HG03460 (cell line): ENCODE results near the gene CCDC102A.
A peak's percentile ranks its signal among the peaks of the same experiment; 100 is the strongest.

Source experiments
- ATAC-seq: cut with Tn5 transposase; IDR thresholded peaks from one replicate; pipeline ENCODE4 v1.9.1; 2021; ENCODE audit not compliant: unreplicated experiment

CCDC102A gene

DNA sequence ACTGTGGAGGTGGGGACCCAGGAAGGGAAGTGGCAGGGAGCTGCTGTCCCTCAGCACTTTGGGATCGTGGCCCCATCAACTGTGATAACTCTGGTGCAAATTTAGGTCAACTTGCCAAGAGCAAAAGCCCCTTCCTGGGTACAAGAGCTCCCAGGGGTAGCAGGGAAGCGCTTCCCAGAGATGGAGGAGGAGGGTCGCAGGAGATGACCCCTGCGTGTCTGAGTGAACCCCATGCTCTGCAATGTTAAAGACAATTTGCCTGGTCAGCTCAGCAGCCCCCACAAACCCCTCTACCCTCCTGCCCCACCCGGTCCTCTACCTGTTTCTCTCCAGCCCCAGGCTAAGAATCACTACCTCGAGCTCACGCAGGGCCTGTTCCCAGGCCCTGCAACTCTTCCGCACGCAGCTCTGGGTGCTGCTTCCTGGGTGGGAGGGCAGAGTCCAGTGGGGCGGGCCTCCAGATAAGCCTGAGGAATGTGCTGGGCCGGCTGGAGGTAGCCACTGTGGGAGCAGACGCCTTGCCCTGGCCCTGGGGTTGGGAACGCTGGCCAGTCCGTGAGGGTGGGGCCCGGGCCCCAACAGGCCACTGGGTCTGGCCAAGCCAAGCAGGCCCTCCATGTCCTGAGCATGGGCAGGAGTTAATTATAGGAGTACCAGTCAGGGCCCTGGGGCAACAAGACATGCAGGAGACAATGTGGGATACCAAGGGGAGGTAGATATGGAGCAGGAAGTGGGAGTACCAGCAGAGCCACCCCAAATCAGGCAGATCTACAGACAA is 56.2 kb downstream of the CCDC102A start:
- ATAC-seq = no peak

DNA sequence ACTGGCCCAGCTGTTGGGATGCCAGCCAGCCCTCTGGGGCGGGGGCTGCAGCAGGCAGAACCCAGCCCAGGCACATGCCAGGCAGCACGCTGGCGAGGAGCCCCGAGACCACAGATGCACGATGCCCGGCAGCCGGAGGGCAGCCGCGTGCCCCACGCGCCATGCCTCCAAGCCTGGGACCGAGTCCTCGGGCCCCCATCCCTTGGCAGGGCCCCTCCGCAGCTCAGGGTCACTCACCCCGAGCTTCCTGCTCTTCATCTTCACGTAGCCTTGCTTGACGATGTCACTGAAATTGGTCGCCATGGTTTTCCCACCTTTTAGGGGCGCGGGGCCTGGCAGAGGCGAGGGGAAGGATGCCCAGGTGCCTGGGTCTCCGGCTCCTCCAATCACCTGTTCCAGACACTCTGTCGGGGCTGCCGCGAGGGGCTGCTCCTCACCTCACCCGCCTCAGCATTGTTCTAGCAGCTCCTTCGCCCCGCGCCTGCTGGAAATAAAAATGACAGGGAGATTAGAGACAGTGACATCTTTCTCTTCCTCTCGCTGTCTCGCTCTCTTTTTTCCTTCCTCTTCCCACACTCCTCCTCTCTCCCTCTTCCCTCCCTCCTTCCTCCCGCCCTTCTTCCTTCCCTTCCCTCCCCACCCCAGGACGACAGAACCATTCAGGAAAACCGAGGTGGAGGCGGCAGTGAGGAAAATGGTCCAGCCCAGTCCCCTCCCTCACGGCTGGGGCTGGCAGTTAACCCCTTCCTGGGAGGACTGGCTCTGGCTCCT is 57.0 kb downstream of the CCDC102A start:
- no peak for ATAC-seq

DNA sequence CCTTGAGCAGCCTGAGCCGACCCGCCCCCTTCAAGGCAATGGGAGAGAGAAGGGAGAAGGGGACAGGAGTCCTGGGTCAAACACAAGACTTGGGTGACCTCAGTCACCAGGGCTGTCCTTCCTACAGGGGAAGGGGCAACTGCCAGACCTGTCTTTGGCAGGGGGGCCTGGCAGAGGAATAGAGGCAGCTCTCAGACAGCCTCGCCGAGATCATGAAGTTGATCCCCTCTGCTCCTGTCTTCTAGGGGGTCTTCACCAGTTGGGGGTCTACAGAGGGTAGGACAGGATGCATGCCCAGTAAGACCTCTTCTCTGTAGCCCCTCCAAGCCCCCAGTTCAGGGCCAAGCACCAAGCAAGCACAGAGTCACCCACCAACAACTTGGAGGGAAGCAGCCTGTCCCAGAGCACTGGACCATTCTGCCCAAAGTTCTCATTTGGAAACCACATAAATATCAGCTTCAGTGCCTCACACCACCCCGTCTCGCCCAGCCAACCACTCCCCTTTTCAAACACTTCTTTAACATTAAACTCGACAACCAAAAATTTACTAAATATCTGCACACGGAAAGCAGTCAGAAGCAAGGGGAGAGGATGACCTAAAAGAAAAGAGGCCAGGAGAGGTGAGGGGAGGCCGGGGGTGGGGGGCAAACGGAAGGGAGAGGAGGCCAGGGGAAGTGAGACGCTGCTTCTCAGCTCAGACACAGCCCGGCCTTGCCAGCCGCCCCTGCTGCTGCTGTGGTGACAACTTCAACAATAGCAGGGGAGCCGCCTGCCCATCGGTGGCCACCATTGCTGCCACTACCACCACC is 57.8 kb downstream of the CCDC102A start:
- no peak for ATAC-seq

DNA sequence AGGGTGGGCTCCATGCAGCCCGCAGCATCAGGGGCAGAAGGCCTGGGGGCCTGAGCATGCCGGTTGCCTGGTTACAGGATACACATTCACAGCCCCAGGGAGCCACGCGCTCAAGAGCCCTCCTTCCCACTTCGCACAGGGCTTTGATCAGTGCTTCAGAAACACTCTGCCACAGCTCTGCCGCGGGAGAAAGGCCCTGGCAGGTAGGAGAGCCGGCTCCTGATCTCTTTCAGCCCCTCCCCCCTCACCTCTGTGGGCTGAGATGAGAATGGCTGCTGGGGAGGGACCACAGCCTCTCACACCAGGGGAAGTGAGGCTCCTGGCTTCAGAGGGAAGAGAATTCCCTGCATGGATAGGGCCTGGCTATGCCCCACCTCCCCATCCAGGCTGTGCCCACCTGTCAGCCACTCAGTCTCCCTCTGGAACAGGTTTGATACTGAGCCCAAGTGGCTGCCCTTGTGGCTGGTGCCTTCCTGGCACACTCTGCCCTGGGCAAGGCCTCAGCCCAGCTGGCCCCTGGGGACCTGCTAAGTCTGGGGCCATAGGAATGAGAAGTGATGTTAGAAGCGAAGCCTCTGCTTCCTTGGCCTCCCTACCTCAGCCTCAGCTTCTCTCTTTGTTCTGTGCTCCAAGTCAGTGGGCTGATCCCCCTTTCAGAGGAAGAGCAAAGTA is 58.7 kb downstream of the CCDC102A start:
- no peak for ATAC-seq

DNA sequence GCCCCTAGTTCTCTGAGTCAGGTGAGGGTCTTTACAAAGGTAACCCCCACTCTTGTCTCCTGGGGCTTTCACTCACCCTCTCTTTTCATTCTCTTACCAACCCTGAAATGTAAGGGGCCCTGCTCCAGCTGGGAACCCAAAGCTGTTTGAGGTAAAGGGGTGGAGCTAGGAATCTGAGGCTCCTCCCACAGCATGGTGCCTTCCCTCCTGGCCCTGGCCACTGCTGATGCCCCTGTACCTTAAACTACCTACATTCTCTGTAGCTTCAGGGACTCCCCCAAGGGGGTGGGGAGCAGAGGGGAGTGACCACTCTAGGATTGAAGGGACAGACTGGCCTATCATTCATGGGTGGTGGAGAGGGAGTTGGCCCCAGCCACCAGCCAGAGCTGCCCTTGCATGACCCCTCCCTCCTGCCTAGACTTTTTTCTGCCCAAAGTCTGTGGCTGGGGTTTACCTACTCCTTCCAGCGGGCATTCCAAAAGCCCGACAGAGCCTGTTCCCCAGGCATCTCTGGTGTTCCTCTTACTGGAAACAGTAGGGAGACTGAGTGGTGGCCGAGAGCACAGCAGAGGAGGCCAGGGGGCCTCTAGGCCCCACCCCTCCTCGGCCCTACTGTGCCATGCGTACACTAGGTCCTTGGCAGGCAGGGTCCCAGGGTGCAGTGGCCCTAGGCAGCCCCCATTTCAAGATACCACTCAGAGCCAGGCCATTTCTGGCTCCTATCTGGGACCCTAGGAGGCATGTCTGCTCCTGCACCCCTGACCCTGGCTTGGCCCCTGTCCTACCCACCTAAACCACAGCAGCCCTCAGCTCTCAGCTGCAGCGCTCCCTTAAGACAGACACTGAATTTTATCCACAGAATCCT is 59.6 kb downstream of the CCDC102A start:
- ATAC-seq = no peak

DNA sequence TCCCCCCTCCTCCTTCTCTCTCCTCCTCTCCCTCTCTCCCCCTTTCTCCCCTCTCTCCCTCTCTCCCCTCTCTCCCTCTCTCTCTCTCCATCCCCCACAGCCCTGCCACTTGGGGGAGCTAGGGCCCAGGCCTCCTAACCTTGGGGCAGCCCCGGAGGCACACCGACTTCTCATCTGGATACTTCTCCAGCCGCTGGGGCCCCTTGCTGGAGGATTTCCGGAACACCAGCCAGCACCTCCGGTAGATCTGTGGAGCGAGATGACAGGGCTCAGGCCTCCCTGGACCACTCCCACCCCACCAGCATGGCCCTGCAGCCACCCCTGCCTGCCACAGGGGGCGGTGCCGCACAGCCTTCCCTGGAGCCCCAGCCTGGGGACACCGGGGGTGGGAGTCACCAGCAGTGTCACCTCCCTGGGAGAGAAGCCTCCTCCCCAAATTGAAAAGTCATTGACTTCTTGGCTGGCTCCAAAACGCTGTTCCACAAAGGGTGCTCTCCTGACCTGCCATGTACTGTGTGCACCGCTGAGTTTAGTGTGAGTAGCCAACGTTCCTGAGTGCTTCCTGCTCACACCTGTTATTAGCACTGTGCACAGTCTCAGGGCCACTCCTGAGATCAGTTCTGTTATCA is 60.5 kb downstream of the CCDC102A start:
- ATAC-seq = peak; percentile 92

DNA sequence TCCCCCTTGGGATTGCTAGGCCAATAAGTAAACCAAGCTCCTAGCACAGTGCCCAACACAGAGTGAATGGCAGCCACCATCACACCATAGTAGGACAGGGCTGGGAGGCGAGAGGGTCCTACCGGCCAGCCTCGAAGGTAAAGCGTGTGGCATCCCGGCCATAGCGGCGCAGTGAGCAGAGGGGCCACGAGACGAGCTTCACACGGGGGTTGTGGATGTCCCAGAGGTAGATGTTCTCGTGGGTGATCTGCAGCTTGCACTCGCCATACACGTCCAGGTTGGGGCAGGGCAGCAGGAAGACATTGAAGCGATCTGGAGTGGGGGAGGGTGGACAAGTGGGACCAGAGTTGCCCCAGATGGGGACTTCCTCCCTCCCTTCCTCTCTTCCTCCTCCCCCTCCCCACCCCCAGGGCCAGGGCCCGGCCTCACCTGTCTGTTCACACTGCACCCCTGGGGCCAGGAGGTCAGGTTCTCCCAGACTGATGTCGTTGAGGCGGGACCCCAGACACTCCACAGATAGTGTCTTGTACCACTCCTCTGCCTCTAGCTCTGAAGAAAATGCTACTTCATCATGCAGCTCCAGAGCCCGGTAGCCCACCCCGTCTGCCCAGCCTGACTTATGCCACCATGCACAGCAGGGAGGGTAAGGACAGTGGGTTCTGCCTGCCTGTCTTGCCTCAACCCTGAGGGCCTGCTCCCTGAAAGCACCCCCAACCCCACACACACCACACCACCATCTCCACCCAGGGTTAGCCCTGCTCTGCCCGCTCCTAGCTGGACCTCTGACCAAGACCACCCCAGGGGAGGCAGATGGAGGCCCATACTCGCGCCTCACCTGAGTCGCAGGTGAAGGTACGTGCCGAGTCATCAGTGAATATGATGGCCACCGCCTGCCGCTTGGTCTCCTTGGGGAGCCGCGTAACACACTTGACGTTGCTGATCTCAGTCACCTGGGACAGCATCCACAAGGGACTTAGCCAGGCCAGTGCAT is 61.4 kb downstream of the CCDC102A start:
- no peak for ATAC-seq

DNA sequence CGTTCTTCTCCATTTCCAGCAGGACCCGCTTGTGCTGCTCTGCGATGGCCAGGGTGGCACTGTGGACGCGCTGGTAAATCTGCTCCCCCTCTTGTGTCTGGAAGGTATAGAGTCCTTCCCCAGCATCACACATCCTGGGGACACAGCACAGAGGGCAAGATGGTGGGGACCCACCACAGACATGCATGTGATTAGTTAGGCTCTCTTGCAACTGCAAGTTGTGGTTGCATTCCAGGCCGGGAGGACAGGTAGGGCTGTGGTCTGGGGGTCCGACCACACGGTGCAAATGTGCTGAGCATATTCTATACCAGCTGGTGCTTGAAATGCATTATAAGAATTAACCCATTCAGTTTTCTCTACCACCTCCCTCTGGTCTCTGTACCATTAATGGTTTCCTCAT is 62.5 kb downstream of the CCDC102A start:
- no peak for ATAC-seq

DNA sequence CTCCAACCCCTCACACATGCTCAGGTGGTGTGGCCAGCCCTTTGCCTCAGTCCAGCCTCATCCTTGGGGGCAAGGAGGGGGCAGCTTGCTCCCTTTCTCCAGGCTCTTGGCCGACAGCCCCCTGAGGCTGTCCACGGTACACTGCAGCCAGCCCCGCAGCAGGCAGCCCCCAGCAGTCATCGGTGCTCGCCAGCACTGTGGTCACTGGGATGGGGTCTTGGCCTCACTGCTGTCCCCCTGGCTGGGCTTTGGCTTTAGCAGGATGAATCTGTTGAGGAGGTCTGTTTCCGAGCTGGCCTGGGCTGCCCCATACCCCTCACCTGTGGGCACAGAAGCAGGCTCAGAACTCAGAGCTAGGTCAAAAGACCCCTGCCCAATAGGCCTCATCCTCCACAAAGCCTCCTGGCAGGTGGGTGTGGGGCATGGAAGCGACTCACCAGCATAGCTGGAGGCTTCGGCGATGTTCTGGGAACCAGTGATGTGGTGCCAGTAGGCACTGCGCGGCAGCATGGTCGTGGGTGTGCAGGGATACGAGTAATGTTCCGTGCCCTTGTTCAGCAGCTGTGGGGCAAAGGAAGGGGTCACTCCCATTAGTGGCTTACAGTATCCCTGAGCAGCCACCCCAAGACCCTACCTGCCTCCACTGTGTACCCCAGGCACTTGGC is 63.1 kb downstream of the CCDC102A start:
- ATAC-seq = no peak

DNA sequence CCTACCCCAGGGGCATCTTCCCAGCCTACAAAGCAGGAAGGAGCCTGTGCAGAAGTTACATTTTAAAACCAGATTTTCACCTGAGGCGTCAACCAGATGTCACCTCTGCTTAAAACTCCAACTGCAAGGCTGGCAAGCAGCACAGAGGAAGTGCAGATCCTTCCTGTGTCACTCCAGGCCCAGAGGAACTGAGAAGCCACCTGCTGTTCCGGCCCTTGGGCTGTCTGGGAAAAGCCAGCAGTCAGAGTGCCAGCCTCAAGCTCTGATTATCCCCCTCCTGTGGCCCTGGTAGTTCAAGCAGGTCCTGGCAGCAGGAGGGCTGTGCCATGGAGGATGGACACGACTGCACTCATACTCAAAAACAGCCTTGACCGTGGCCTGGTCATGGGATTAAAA is 63.7 kb downstream of the CCDC102A start:
- ATAC-seq = no peak

DNA sequence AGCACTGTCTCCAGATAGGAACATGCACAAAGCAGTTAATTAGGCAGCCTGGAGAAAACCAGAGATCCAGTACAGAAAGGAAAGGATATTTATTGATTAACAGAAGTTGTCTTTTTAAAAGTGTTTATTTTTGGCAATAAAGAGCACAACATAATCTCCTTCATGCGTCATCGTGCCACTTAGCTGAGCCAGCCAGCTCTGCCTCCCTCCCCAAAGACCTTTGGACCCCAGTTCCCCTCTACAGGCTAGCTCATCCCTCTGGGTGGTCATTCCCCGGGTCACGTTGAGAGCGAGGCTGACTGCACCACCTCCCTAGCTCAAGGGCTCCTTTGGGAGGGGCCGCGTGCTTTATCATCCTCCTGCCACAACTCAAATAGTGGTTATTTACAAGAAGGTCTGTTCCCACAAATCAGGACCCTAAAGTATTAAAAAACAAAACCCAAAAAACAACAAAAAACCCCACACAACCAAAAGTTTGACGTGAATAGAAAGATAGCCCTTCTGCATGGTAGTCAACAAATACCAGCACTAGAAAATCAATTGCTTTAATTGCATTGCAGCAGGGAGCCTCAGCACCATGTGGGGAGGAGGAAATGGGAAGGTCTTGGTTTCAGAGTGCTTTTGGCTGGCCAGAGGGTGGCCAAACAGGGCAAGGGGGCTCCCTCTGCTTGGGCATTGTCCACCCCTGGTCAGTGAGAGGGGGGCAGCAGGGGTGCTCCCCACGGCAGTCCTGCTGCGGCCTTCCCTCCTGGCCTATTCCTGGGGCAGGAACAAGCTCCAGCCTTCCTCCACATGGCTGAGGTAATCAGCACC is 64.3 kb downstream of the CCDC102A start:
- ATAC-seq = no peak

DNA sequence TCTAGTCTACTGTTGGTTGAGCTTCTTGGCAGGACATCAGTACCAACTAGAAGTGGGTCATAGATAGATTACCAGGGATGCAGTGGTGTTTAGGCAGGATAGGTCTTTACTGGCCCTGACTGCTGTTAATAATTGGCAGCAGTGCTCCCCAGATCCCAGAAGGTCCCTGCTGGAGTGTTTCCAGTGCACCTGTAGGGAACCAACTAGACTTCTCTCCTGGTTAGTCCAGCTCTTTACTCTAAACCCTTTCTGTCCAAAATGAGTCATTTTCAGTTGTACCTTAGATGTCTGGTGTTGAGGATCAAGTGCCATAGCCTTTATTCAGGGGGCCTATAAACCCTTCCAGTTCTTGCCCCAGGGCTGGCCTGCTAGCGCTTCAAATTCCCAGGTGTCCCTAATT is 65.2 kb downstream of the CCDC102A start:
- ATAC-seq = no peak

DNA sequence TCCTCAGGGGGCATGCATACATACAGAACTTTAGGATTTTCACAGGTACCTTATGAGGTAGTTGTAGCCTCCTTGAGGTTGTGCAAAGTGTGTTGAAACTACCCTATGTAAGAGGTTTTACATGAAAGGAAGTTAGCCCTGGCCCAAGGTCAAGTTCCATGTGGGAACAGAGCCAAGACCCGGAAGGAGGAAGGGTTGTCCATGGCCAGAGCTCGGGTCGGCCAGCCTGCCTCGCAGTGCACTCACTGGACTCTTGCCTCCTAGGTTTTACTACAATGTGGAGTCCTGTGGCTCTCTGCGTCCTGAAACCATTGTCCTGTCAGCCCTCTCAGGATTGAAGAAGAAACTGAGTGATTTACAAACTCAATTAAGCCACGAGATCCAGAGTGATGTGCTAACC is 65.7 kb downstream of the CCDC102A start:
- no peak for ATAC-seq

DNA sequence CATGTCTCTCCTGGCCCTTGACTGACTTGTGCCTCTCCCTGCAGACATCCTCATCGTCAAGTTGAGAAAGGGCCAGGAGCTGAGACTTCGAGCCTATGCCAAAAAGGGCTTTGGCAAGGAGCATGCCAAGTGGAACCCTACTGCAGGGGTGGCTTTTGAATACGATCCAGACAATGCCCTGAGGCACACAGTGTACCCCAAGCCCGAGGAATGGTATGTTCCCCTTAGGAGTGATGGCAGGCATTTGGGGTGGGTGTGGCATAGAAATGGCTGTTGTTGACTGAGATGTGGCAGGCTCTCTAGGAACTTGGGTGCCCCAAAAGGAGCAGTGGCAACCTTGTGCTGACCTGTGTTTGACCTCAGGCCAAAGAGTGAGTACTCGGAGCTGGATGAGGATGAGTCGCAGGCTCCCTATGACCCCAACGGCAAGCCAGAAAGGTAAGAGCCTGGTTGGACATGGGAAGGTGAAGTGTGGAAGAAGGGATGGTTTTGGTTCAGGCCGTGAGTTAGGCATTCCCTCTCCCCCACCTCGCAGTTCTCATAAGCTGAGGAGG is 66.4 kb downstream of the CCDC102A start:
- no peak for ATAC-seq

DNA sequence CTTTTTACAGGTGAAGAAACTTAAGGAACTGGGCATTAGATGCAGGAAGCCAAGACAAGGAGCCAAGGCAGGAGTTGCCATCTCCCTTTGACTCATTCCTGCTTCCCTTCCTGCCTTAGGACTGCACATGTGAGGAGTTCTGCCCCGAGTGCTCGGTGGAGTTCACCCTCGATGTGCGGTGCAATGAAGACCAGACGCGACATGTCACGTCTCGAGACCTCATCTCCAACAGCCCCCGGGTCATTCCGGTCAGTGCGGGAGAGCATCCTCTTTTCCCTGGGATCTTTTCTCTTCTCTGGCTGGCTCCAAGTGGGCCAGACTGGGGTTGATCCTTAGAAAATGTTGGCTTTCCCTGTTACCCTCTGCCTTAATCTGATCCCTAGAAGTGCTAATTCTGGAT is 67.3 kb downstream of the CCDC102A start:
- no peak for ATAC-seq

DNA sequence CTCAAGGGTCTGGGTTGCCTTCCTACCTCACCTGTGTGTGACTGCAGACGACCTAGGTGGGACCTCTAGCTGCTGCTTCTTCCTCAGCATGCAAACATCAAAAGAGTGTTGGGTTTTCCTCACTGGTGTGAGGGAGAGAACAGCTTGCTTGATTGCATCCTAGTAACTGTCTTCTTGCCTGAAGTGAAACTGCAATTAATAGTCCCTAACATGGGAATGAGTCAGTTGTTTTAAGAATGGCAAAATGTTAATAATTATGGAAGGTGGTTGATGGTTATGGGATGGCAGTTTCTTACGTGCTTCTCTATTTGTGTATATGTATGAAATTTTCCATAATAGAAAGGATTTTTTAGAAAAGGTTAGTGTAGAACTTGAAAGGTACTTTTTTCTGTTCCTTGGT is 68.0 kb downstream of the CCDC102A start:
- ATAC-seq = no peak

DNA sequence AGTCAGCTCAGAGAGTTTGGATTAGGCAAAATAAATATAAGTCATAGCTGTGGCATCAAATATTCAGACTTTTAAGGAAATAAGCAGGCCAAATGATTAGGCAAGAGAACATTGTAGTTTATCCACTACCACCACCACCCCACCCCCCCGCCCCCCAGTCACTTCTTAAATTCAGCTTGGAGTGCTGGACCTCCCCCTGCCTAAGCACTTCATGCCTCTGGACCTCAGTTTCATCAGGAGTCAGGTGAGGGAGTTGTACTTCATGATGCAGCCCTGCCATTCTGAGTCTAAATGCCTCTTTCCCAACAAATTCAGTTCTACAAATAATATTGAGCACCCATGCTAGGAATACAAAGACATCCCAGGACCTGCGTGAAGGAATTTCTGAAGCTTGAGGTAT is 71.8 kb downstream of the CCDC102A start:
- ATAC-seq = no peak
